ENCODE measurements around the gene KCNH2. TPM values are rescaled to one million over a fixed set of nuclear protein-coding genes. Genes with fewer than 3 reads are reported as not detected.

The KCNH2 gene
- polyA plus RNA-seq, 1 of the 3 experiments (the other 2 are of a cell fraction), result 2.2 TPM

GRCh38 chr7:150903606-150904005 is 74.5 kb downstream of the KCNH2 start (continued):
- no peak for TF ChIP-seq FOXJ3 (CRISPR knock-in tag; IDR thresholded peaks at IDR 0.05)
- peak; percentile 44; the same call in 1 of the 2 replicates for TF ChIP-seq RXRA (IDR thresholded peaks at IDR 0.05; ENCODE audit: borderline replicate concordance, low read depth)
- TF ChIP-seq TEAD4 (IDR thresholded peaks at IDR 0.05; ENCODE audit: borderline replicate concordance, insufficient read depth), result peak; percentile 82
- no peak for TF ChIP-seq CHD2 (IDR thresholded peaks at IDR 0.05; ENCODE audit: low read length, partially characterized antibody)
- 0 out of 2 replicates have a peak, but pooled peaks have one; percentile 34 for TF ChIP-seq FOXM1 (IDR thresholded peaks at IDR 0.05; ENCODE audit: low read depth)
- no peak for TF ChIP-seq RAD21 (IDR thresholded peaks at IDR 0.05; ENCODE audit: low read length)
- TF ChIP-seq TCF12 (IDR thresholded peaks at IDR 0.05), result peak; percentile 86
- no peak for TF ChIP-seq CTCF (IDR thresholded peaks at IDR 0.05)
- no peak for TF ChIP-seq RCOR1 (IDR thresholded peaks at IDR 0.05; ENCODE audit: low read length)
- no peak for TF ChIP-seq YY1 (IDR thresholded peaks at IDR 0.05; ENCODE audit: low read depth)
- TF ChIP-seq PBX3 (IDR thresholded peaks at IDR 0.05), result peak; percentile 91
- TF ChIP-seq FOSL2 (IDR thresholded peaks at IDR 0.05; ENCODE audit: borderline replicate concordance, low read depth), result peak; percentile 90
- no peak for TF ChIP-seq REST (IDR thresholded peaks at IDR 0.05; ENCODE audit: low read depth, low read length)
